Measurements from ENCODE around the gene REXO1. TPM values are rescaled to one million over a fixed set of nuclear protein-coding genes. Genes with fewer than 3 reads are reported as not detected.
A peak's percentile ranks its signal among the peaks of the same experiment; 100 is the strongest.

REXO1 gene
- total and polyA plus RNA-seq, 2 of the 13 experiments (the other 11 are each of a cell fraction or from before 2014, with no cell fraction given) = 5.0 to 11.2 TPM

DNA sequence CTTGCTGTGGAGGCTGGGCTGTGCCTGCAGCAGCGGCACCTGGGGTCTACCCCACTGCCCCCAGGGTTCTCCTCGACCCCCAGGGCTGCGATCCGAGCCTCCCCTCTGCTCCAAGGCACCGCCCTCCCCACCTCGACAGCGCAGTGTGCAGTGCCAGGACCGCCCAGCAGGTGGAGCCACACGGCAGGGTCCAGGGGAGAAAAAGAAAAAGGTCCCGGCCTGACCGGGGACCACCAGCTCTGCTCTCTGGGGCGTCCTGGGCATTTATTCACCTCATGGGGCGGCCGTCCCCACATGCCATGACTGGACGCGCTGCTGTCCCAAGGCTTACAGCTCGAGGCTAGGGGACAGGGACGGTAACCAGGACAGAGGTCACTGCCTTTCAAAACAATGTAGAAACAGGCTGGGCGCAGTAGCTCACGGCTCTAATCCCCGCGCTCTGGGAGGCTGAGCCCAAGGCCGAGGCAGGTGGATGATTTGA is 10.6 kb downstream of the REXO1 start (continued):
- TF ChIP-seq SP5 (CRISPR knock-in tag; IDR thresholded peaks at IDR 0.05; ENCODE audit: borderline replicate concordance, low read depth) (0 out of 2 replicates have a peak, but pooled peaks have one; percentile 18), PTBP1 (IDR thresholded peaks at IDR 0.05; ENCODE audit: low read depth, low read length, poor library complexity, severe bottlenecking) (peak; percentile 12), GABPB1 (CRISPR knock-in tag; IDR thresholded peaks at IDR 0.05) (peak; percentile 43; the same call in 1 of the 2 replicates), HDAC1 (CRISPR knock-in tag; IDR thresholded peaks at IDR 0.05) (peak; percentile 37; the same call in 1 of the 2 replicates), ZNF605 (CRISPR knock-in tag; IDR thresholded peaks at IDR 0.05) (0 out of 2 replicates have a peak, but pooled peaks have one; percentile 31), AKAP8 (CRISPR knock-in tag; IDR thresholded peaks at IDR 0.05) (peak; percentile 77), RXRA (CRISPR knock-in tag; IDR thresholded peaks at IDR 0.05) (peak; percentile 51), ZNF383 (CRISPR knock-in tag; IDR thresholded peaks at IDR 0.05; ENCODE audit: borderline replicate concordance) (0 out of 2 replicates have a peak, but pooled peaks have one; percentile 50), ZSCAN25 (CRISPR knock-in tag; IDR thresholded peaks at IDR 0.05) (peak; percentile 50; the same call in 1 of the 2 replicates), ASH2L (IDR thresholded peaks at IDR 0.05; ENCODE audit: insufficient read length, low read depth, low read length) (peak; percentile 39), BORCS8-MEF2B (CRISPR knock-in tag; IDR thresholded peaks at IDR 0.05) (peak; percentile 27; the same call in 1 of the 2 replicates), TBX2 (CRISPR knock-in tag; IDR thresholded peaks at IDR 0.05; ENCODE audit: borderline replicate concordance) (peak; percentile 50; the same call in 1 of the 2 replicates), HOXA3 (CRISPR knock-in tag; IDR thresholded peaks at IDR 0.05) (0 out of 2 replicates have a peak, but pooled peaks have one; percentile 33), MYNN (CRISPR knock-in tag; IDR thresholded peaks at IDR 0.05; ENCODE audit: low read depth) (no peak), PRPF4 (IDR thresholded peaks at IDR 0.05; ENCODE audit: low read depth, low read length, poor library complexity, severe bottlenecking) (peak; percentile 14), ZNF317 (CRISPR knock-in tag; IDR thresholded peaks at IDR 0.05) (no peak), ZNF432 (CRISPR knock-in tag; IDR thresholded peaks at IDR 0.05; ENCODE audit: borderline replicate concordance) (no peak), IRF2 (CRISPR knock-in tag; IDR thresholded peaks at IDR 0.05) (no peak), RXRB (CRISPR knock-in tag; IDR thresholded peaks at IDR 0.05; ENCODE audit: borderline replicate concordance) (peak; percentile 63; the same call in 1 of the 2 replicates)
- TF ChIP-seq, protein P1, sequence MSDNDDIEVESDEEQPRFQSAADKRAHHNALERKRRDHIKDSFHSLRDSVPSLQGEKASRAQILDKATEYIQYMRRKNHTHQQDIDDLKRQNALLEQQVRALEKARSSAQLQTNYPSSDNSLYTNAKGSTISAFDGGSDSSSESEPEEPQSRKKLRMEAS (IDR thresholded peaks at IDR 0.05) = peak; percentile 35; the same call in 1 of the 2 replicates
- TF ChIP-seq, protein P2, sequence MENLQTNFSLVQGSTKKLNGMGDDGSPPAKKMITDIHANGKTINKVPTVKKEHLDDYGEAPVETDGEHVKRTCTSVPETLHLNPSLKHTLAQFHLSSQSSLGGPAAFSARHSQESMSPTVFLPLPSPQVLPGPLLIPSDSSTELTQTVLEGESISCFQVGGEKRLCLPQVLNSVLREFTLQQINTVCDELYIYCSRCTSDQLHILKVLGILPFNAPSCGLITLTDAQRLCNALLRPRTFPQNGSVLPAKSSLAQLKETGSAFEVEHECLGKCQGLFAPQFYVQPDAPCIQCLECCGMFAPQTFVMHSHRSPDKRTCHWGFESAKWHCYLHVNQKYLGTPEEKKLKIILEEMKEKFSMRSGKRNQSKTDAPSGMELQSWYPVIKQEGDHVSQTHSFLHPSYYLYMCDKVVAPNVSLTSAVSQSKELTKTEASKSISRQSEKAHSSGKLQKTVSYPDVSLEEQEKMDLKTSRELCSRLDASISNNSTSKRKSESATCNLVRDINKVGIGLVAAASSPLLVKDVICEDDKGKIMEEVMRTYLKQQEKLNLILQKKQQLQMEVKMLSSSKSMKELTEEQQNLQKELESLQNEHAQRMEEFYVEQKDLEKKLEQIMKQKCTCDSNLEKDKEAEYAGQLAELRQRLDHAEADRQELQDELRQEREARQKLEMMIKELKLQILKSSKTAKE (CRISPR knock-in tag; IDR thresholded peaks at IDR 0.05; ENCODE audit: borderline replicate concordance) = no peak
- TF ChIP-seq, protein P3, sequence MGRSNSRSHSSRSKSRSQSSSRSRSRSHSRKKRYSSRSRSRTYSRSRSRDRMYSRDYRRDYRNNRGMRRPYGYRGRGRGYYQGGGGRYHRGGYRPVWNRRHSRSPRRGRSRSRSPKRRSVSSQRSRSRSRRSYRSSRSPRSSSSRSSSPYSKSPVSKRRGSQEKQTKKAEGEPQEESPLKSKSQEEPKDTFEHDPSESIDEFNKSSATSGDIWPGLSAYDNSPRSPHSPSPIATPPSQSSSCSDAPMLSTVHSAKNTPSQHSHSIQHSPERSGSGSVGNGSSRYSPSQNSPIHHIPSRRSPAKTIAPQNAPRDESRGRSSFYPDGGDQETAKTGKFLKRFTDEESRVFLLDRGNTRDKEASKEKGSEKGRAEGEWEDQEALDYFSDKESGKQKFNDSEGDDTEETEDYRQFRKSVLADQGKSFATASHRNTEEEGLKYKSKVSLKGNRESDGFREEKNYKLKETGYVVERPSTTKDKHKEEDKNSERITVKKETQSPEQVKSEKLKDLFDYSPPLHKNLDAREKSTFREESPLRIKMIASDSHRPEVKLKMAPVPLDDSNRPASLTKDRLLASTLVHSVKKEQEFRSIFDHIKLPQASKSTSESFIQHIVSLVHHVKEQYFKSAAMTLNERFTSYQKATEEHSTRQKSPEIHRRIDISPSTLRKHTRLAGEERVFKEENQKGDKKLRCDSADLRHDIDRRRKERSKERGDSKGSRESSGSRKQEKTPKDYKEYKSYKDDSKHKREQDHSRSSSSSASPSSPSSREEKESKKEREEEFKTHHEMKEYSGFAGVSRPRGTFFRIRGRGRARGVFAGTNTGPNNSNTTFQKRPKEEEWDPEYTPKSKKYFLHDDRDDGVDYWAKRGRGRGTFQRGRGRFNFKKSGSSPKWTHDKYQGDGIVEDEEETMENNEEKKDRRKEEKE (IDR thresholded peaks at IDR 0.05) = no peak

Measured in HepG2 (cell line).